H9 (cell line): ENCODE measurements around the gene TRUB1. TPM values are rescaled to one million over a fixed set of nuclear protein-coding genes. Genes with fewer than 3 reads are reported as not detected.
"Not testable (repeated sequence)": the region's sequence is repeated elsewhere in the genome, so short reads cannot be mapped to it uniquely, and the experiment has no call there.

Experiments
- DNase-seq: peaks from one replicate; pipeline ENCODE4 v3.0.0-alpha.2; 2017
- H2AFZ ChIP-seq: one replicate; pipeline ENCODE4 v1.6.1; 2013; ENCODE audit warnings: mild to moderate bottlenecking, low read length, control low read depth, moderate library complexity
- H2AK5ac ChIP-seq: 2 replicates; pipeline ENCODE4 v1.6.1; 2013; ENCODE audit warnings: low read length, control low read depth, mixed read lengths; ENCODE audit not compliant: insufficient read length
- H2BK120ac ChIP-seq: one replicate; pipeline ENCODE4 v1.6.1; 2013; ENCODE audit warnings: low read depth, mild to moderate bottlenecking, low read length, control low read depth, inconsistent platforms; ENCODE audit not compliant: poor library complexity, severe bottlenecking
- H2BK12ac ChIP-seq: 2 replicates; pipeline ENCODE4 v1.6.1; 2013; ENCODE audit warnings: low read length, control low read depth, mixed read lengths, low read depth; ENCODE audit not compliant: insufficient read length
- H2BK15ac ChIP-seq: 2 replicates; pipeline ENCODE4 v1.6.1; 2013; ENCODE audit warnings: low read depth, low read length, control low read depth
- H2BK20ac ChIP-seq: one replicate; pipeline ENCODE4 v1.6.1; 2013; ENCODE audit warnings: low read depth, mild to moderate bottlenecking, low read length, control low read depth, inconsistent platforms; ENCODE audit not compliant: poor library complexity, severe bottlenecking
- H2BK5ac ChIP-seq: 2 replicates; pipeline ENCODE4 v1.6.1; 2013; ENCODE audit warnings: low read length, control low read depth, mixed read lengths; ENCODE audit not compliant: insufficient read length
- H3K14ac ChIP-seq: 2 replicates; pipeline ENCODE4 v1.6.1; 2013; ENCODE audit warnings: low read length, control low read depth; ENCODE audit not compliant: insufficient read depth
- H3K18ac ChIP-seq: 2 replicates; pipeline ENCODE4 v1.6.1; 2013; ENCODE audit warnings: low read depth, mild to moderate bottlenecking, mixed read lengths, low read length, control low read depth; ENCODE audit not compliant: insufficient read length
- H3K23ac ChIP-seq: 2 replicates; pipeline ENCODE4 v1.6.1; 2013; ENCODE audit warnings: low read length, control low read depth, mixed read lengths, low read depth; ENCODE audit not compliant: insufficient read length
- H3K23me2 ChIP-seq: 2 replicates; pipeline ENCODE4 v1.6.1; 2013; ENCODE audit warnings: low read depth, mild to moderate bottlenecking, mixed read lengths, low read length, control low read depth; ENCODE audit not compliant: insufficient read length, poor library complexity, severe bottlenecking
- H3K27ac ChIP-seq: 2 replicates; pipeline ENCODE4 v1.5.1; 2013; ENCODE audit warnings: low read length, control low read depth, mixed read lengths, low read depth; ENCODE audit not compliant: insufficient read length
- H3K27me3 ChIP-seq: 2 replicates; pipeline ENCODE4 v1.6.1; 2013; ENCODE audit warnings: low read length, control low read depth, inconsistent platforms; ENCODE audit not compliant: insufficient read depth
- H3K4ac ChIP-seq: 2 replicates; pipeline ENCODE4 v1.6.1; 2013; ENCODE audit warnings: low read depth, mild to moderate bottlenecking, control low read depth, inconsistent platforms, low read length, moderate library complexity
- H3K4me1 ChIP-seq: 2 replicates; pipeline ENCODE4 v1.6.1; 2013; ENCODE audit warnings: low read length, control low read depth, inconsistent platforms; ENCODE audit not compliant: insufficient read depth
- H3K4me2 ChIP-seq: 2 replicates; pipeline ENCODE4 v1.6.1; 2013; ENCODE audit warnings: low read length, control low read depth, mixed read lengths; ENCODE audit not compliant: insufficient read length, insufficient read depth
- H3K56ac ChIP-seq: 2 replicates; pipeline ENCODE4 v1.6.1; 2013; ENCODE audit warnings: low read depth, mild to moderate bottlenecking, mixed read lengths, low read length, control low read depth; ENCODE audit not compliant: insufficient read length
- H3K79me1 ChIP-seq: 2 replicates; pipeline ENCODE4 v1.6.1; 2013; ENCODE audit warnings: low read depth, mild to moderate bottlenecking, moderate library complexity, low read length, control low read depth, inconsistent platforms; ENCODE audit not compliant: insufficient read depth, poor library complexity, severe bottlenecking
- H3K79me2 ChIP-seq: 2 replicates; pipeline ENCODE4 v1.6.1; 2013; ENCODE audit warnings: low read length, control low read depth, inconsistent platforms; ENCODE audit not compliant: insufficient read depth
- H3K9ac ChIP-seq: 2 replicates; pipeline ENCODE4 v1.6.1; 2013; ENCODE audit warnings: low read length, control low read depth, mixed read lengths; ENCODE audit not compliant: insufficient read length; ENCODE audit errors: extremely low read depth
- H3K9me3 ChIP-seq: one replicate; pipeline ENCODE4 v1.6.1; 2013; ENCODE audit warnings: low read depth, low read length, inconsistent platforms; ENCODE audit not compliant: control insufficient read depth
- H3T11ph ChIP-seq: one replicate; pipeline ENCODE4 v1.6.1; 2013; ENCODE audit warnings: mild to moderate bottlenecking, low read length, control low read depth, inconsistent platforms
- H4K20me1 ChIP-seq: one replicate; pipeline ENCODE4 v1.6.1; 2013; ENCODE audit not compliant: control insufficient read depth, insufficient read length, insufficient read depth
- H4K5ac ChIP-seq: 2 replicates; pipeline ENCODE4 v1.6.1; 2013; ENCODE audit warnings: low read depth, mild to moderate bottlenecking, mixed read lengths, low read length, control low read depth; ENCODE audit not compliant: insufficient read length
- H4K8ac ChIP-seq: replicated peaks from 2 replicates; pipeline ENCODE4 v1.6.1; 2013; ENCODE audit warnings: low read length, control low read depth, mixed read lengths, low read depth; ENCODE audit not compliant: insufficient read length
- H4K91ac ChIP-seq: 2 replicates; pipeline ENCODE4 v1.6.1; 2013; ENCODE audit warnings: low read depth, mild to moderate bottlenecking, moderate library complexity, mixed read lengths, low read length, control low read depth; ENCODE audit not compliant: insufficient read length
- H3K27ac Mint-ChIP-seq, 3 experiments: 2 replicates in 2 of 3; 3 replicates in 1 of 3; pipeline ENCODE4 v1.8.0; 2020 to 2021; ENCODE audit warnings: mixed read lengths in 3 of 3, mild to moderate bottlenecking in 1 of 3, moderate library complexity in 1 of 3
- H3K27me3 Mint-ChIP-seq: 2 replicates; pipeline ENCODE4 v1.8.0; 2021; ENCODE audit warnings: low read depth, mild to moderate bottlenecking, moderate library complexity, mixed read lengths
- H3K36me3 Mint-ChIP-seq, 3 experiments: 2 replicates in 2 of 3; 3 replicates in 1 of 3; pipeline ENCODE4 v1.8.0; 2020 to 2021; ENCODE audit warnings: low read depth in 3 of 3, mixed read lengths in 3 of 3; ENCODE audit not compliant: insufficient read depth in 1 of 3
- H3K4me1 Mint-ChIP-seq, 2 experiments: 2 replicates each; pipeline ENCODE4 v1.8.0; 2020; ENCODE audit warnings: mixed read lengths in 2 of 2
- H3K4me3 Mint-ChIP-seq, 2 experiments: 2 replicates in 1 of 2; 3 replicates in 1 of 2; pipeline ENCODE4 v1.8.0; 2020 to 2021; ENCODE audit warnings: mild to moderate bottlenecking in 2 of 2, mixed read lengths in 2 of 2, moderate library complexity in 1 of 2
- H3K9me3 Mint-ChIP-seq, 2 experiments: 2 replicates in 1 of 2; 3 replicates in 1 of 2; pipeline ENCODE4 v1.8.0; 2020; ENCODE audit warnings: mild to moderate bottlenecking in 2 of 2, mixed read lengths in 2 of 2, moderate library complexity in 1 of 2
- CTCF ChIP-seq: fragments of 200-600 bp; sonication (generic); conservative IDR thresholded peaks from 3 replicates; pipeline ENCODE4 v1.8.0; 2021; ENCODE audit warnings: antibody characterized with exemption, mild to moderate bottlenecking
- WGBS: extraction: QIAGEN DNeasy Blood & Tissue Kit; methylation state at CpG from one replicate; pipeline ENCODE4 v1.1.7; 2013; ENCODE audit warnings: missing lambda C conversion rate, low lambda C conversion rate, mixed read lengths; ENCODE audit not compliant: insufficient read length; ENCODE audit errors: extremely low coverage; 5-methylcytosine and 5-hydroxymethylcytosine counted together
- total RNA-seq: library from RNA; stranded (reverse); gene quantifications from 2 replicates; pipeline ENCODE4 v1.2.1, GENCODE V29; 2021

Gene TRUB1
- total RNA-seq, 1 experiment from 2014 or later: 20.6 TPM

GRCh38 chr10:114933588-114933987 lies 4.4 kb upstream of the TRUB1 start:
- Histone ChIP-seq H2BK12ac (no peak overlapping the region), H3K18ac (no peak overlapping the region), H3T11ph (no peak overlapping the region), H3K79me2 (peaks cover 1% of the 10 kb centered on the region; the same call in 1 of the 2 replicates), H3K23ac (no peak overlapping the region), H3K4ac (no peak overlapping the region), H2BK120ac (no peak overlapping the region), H4K5ac (no peak overlapping the region), H3K4me1 (no peaks in the 10 kb centered on the region), H2AFZ (no peak overlapping the region), H4K8ac (no peak overlapping the region), H4K20me1 (no peaks in the 10 kb centered on the region), H2BK15ac (no peak overlapping the region), H3K56ac (no peak overlapping the region), H2AK5ac (no peak overlapping the region), H4K91ac (no peak overlapping the region), H3K9me3 (peaks cover 8% of the 10 kb centered on the region), H3K23me2 (peaks cover under 1% of the 10 kb centered on the region), H3K27me3 (no peaks in the 10 kb centered on the region; the same call in 1 of the 2 replicates), H2BK20ac (no peak overlapping the region), H3K4me2 (no peak overlapping the region), H3K27ac (no peak overlapping the region), H3K9ac (no peak overlapping the region), H3K14ac (no peak overlapping the region), H2BK5ac (no peak overlapping the region), H3K79me1 (no peaks in the 10 kb centered on the region)
- Mint-ChIP-seq H3K9me3 (peaks cover 8 to 17% of the 10 kb centered on the region in 2 experiments), H3K4me1 (no peaks in the 10 kb centered on the region), H3K27me3 (no peaks in the 10 kb centered on the region; the same call in 1 of the 2 replicates), H3K4me3 (no peak overlapping the region), H3K36me3 (peaks cover 0 to 11% (median 3%) of the 10 kb centered on the region in 3 experiments; a peak in 2 of 7 replicates), H3K27ac (no peak overlapping the region; a peak in 1 of 7 replicates)
- DNase-seq: no peak
- WGBS: no CpG with 5 or more reads among the region's 5 CpGs
- TF ChIP-seq CTCF: no peak

- H3K27ac Mint-ChIP-seq, H3K4me1 ChIP-seq, H3K9ac ChIP-seq, H2AK5ac ChIP-seq, H4K5ac ChIP-seq, H3K27ac ChIP-seq, H4K20me1 ChIP-seq, H3K4me3 Mint-ChIP-seq, H3K27me3 Mint-ChIP-seq, H4K8ac ChIP-seq, H2BK120ac ChIP-seq, H3T11ph ChIP-seq, H2BK5ac ChIP-seq, H3K23me2 ChIP-seq, DNase-seq, H2BK20ac ChIP-seq, H3K4me2 ChIP-seq, H3K56ac ChIP-seq, H3K14ac ChIP-seq, H3K18ac ChIP-seq, H3K23ac ChIP-seq, H2BK12ac ChIP-seq, H3K4ac ChIP-seq, H2AFZ ChIP-seq, H3K79me1 ChIP-seq, H4K91ac ChIP-seq, H3K27me3 ChIP-seq, H3K79me2 ChIP-seq, H3K9me3 ChIP-seq, H3K4me1 Mint-ChIP-seq, H2BK15ac ChIP-seq: not testable (repeated sequence)
- no CpG with 5 or more reads among the region's 3 CpGs for WGBS
- Mint-ChIP-seq H3K9me3 (peaks cover 8 to 17% of the 10 kb centered on the region in 2 experiments), H3K36me3 (peaks cover 0 to 11% (median 3%) of the 10 kb centered on the region in 3 experiments; a peak in 2 of 7 replicates)
Observed at GRCh38 chr10:114933995-114934394, 4.0 kb upstream of the TRUB1 start.
